ENCODE data around the gene SLC6A15.
A peak's percentile ranks its signal among the peaks of the same experiment; 100 is the strongest.

The SLC6A15 gene

GRCh38 chr12:84877340-84877739 is 35.3 kb downstream of the SLC6A15 start:
- in situ Hi-C loops (cut with HindIII; ENCODE audit: low sequenced_read_pairs): no loop called here
- no peak for TF ChIP-seq CTCF (IDR thresholded peaks at IDR 0.05; ENCODE audit: low read depth, low read length)
- no peak for DNase-seq (ENCODE audit: low read depth, low spot score)
- H3K4me3 ChIP-seq (ENCODE audit: low read depth, low read length): no peak overlapping the region

DNA sequence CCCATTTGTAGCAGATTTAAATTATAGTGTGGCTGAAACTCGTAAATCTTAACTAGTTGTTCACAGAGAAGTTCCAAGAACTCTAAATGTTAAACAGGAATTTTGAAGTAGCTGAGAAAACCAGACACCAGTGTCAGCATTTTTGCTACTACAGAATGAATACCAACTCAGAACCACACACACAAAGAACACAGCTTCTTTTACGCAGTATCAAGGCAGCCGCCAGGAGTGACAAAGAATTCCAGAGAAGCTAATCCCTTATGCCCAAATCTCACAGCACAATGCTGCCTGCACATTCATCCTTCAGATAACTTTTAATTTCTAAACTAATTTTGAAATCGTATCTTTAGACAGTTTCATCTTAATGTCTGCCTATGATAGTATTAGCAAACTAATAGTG is 37.4 kb downstream of the SLC6A15 start:
- H3K4me3 ChIP-seq (ENCODE audit: low read depth, low read length): no peak overlapping the region
- DNase-seq (ENCODE audit: low read depth, low spot score): no peak
- TF ChIP-seq CTCF (IDR thresholded peaks at IDR 0.05; ENCODE audit: low read depth, low read length): no peak
- in situ Hi-C loops (cut with HindIII; ENCODE audit: low sequenced_read_pairs): no loop called here

- H3K4me3 ChIP-seq (ENCODE audit: low read depth, low read length): no peak overlapping the region
- no peak for DNase-seq (ENCODE audit: low read depth, low spot score)
- in situ Hi-C loops (cut with HindIII; ENCODE audit: low sequenced_read_pairs): no loop called here
- TF ChIP-seq CTCF (IDR thresholded peaks at IDR 0.05; ENCODE audit: low read depth, low read length): no peak
These were observed 37.8 kb downstream of the SLC6A15 start for GRCh38 chr12:84874825-84875139.

GRCh38 chr12:84874125-84874824 is 38.3 kb downstream of the SLC6A15 start:
- H3K4me3 ChIP-seq (ENCODE audit: low read depth, low read length): no peak overlapping the region
- in situ Hi-C loops (cut with HindIII; ENCODE audit: low sequenced_read_pairs): no loop called here
- peak; percentile 57 for DNase-seq (ENCODE audit: low read depth, low spot score)
- TF ChIP-seq CTCF (IDR thresholded peaks at IDR 0.05; ENCODE audit: low read depth, low read length): peak; percentile 68

- in situ Hi-C loops (cut with HindIII; ENCODE audit: low sequenced_read_pairs): no loop called here
- no peak overlapping the region for H3K4me3 ChIP-seq (ENCODE audit: low read depth, low read length)
- DNase-seq (ENCODE audit: low read depth, low spot score): no peak
- TF ChIP-seq CTCF (IDR thresholded peaks at IDR 0.05; ENCODE audit: low read depth, low read length): no peak
These were observed 50.4 kb downstream of the SLC6A15 start for GRCh38 chr12:84862186-84862585.

DNA sequence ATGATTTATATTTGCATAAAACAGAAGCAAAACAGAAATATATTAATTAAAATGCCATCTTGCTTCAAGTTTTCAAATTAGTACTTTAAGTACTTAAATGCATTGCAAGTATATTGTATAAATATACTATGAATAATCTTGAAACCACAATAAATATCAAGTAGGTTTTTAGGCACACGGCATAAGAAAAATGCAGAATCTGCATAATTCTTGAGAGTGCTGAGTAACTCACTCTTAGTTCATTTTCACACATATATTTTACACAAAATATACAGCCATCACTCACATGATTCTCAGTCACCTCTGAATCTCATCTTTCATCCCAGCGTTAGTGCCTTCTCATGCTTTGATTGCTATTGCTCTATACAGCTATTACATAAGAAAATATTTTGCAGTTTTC is 51.9 kb downstream of the SLC6A15 start:
- H3K4me3 ChIP-seq (ENCODE audit: low read depth, low read length): no peak overlapping the region
- DNase-seq (ENCODE audit: low read depth, low spot score): no peak
- no peak for TF ChIP-seq CTCF (IDR thresholded peaks at IDR 0.05; ENCODE audit: low read depth, low read length)
- in situ Hi-C loops (cut with HindIII; ENCODE audit: low sequenced_read_pairs): no loop called here

DNA sequence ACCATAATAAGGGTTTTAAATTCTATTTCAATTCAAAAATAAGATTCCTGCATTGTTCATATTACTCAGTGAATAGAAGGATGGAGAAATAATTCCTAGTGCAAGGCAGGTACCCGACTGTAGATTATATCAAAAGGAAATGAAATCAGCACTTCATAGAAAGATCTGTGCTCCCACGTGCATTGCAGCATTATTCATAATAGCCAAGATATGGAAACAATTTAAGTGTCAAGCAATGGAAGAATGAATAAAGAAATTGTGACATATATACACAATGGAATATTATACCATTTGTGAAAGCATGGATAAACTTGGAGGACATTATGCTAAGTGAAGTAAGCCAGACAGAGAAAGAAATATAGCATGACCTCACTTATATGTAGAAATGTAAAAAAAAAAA is 53.8 kb downstream of the SLC6A15 start:
- TF ChIP-seq CTCF (IDR thresholded peaks at IDR 0.05; ENCODE audit: low read depth, low read length): no peak
- DNase-seq (ENCODE audit: low read depth, low spot score): no peak
- in situ Hi-C loops (cut with HindIII; ENCODE audit: low sequenced_read_pairs): no loop called here

More for the DNA sequence above, 53.8 kb downstream of the SLC6A15 start:
- no peak overlapping the region for H3K4me3 ChIP-seq (ENCODE audit: low read depth, low read length)

Data from astrocyte of the spinal cord (primary cell).